ENCODE results near the gene ROBO1.

ROBO1 gene

GRCh38 chr3:78995087-78995486, 772.7 kb downstream of the ROBO1 start:
- no peaks in the 10 kb centered on the region for H3K36me3 ChIP-seq (ENCODE audit: insufficient read depth, low read length)

DNA sequence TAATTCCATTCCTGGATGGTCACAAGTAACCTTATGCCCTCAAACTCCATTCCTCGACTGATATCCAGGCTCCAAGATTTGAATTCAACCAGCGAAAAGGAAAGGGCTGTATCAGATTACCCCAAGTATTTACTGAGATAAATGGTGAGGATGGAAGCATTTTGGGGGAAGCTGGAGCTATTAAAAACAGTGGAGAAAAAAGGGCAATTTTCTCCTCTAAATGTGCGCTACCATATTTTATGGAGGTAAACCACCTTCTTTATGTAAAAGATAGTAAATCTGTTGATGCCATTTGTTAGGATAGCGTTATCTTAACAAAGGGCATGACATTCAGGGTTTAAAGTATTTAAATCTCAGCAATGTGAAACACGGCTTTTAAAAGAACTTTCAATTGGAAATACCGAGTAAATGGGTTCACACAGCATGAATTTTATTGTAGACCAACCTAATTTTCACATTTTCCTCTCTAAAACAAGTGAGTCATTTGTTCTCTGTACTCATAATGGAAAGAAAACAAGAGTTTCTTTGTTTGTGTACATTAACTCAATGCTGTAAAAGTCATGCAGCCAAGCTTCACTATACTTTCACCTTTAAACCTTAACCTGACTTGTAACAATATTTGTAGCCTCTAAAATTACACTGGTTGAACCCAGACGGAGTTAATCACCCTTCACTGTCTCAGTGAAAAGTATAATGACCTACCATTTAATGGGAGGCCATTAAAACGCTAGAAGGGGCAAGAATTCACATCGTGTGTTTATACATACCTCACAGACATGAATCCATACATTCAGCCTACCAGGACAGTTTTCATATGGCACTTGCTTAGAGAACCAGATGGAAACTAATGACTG, 773.4 kb downstream of the ROBO1 start:
- H3K36me3 ChIP-seq (ENCODE audit: insufficient read depth, low read length), result no peaks in the 10 kb centered on the region
- H3K9ac ChIP-seq (ENCODE audit: low read depth, low read length), result no peak overlapping the region
- ATAC-seq (ENCODE audit: insufficient read depth, low read depth) (no peak), DNase-seq (no peak)
- H3K4me3 ChIP-seq (ENCODE audit: low read depth in 1 of 2, low read length in 2 of 2), result no peak overlapping the region
- H3K27ac ChIP-seq (ENCODE audit: low read length), result no peak overlapping the region
- no peaks in the 10 kb centered on the region for H3K9me3 ChIP-seq (ENCODE audit: insufficient read depth, low read length, severe bottlenecking)
- no peaks in the 10 kb centered on the region for H4K20me1 ChIP-seq (ENCODE audit: insufficient read depth, low read length)
- H3K79me2 ChIP-seq (ENCODE audit: insufficient read depth, low read length), result no peaks in the 10 kb centered on the region
- H3K4me1 ChIP-seq (ENCODE audit: insufficient read depth, low read length), result no peaks in the 10 kb centered on the region
- TF ChIP-seq EZH2 (IDR thresholded peaks at IDR 0.05; ENCODE audit: borderline replicate concordance, low read depth, low read length, severe bottlenecking), result no peak
- no peak for TF ChIP-seq CTCF (IDR thresholded peaks at IDR 0.05; ENCODE audit: borderline replicate concordance, extremely low read depth, low read length, poor library complexity, severe bottlenecking)
- H3K27me3 ChIP-seq (ENCODE audit: insufficient read depth, low read length, poor library complexity), result no peaks in the 10 kb centered on the region
- H3K4me2 ChIP-seq (ENCODE audit: insufficient read depth, low read length), result no peak overlapping the region
- H2AFZ ChIP-seq (ENCODE audit: low read depth, low read length), result no peak overlapping the region

More at GRCh38 chr3:78995087-78995486, 772.7 kb downstream of the ROBO1 start:
- Histone ChIP-seq H3K9ac (ENCODE audit: low read depth, low read length) (no peak overlapping the region), H3K4me2 (ENCODE audit: insufficient read depth, low read length) (no peak overlapping the region), H3K27ac (ENCODE audit: low read length) (no peak overlapping the region), H3K4me1 (ENCODE audit: insufficient read depth, low read length) (no peaks in the 10 kb centered on the region), H3K79me2 (ENCODE audit: insufficient read depth, low read length) (no peaks in the 10 kb centered on the region), H2AFZ (ENCODE audit: low read depth, low read length) (no peak overlapping the region), H3K9me3 (ENCODE audit: insufficient read depth, low read length, severe bottlenecking) (no peaks in the 10 kb centered on the region), H3K27me3 (ENCODE audit: insufficient read depth, low read length, poor library complexity) (no peaks in the 10 kb centered on the region), H4K20me1 (ENCODE audit: insufficient read depth, low read length) (no peaks in the 10 kb centered on the region), H3K4me3 (ENCODE audit: low read depth in 1 of 2, low read length in 2 of 2) (no peak overlapping the region)
- TF ChIP-seq CTCF (IDR thresholded peaks at IDR 0.05; ENCODE audit: borderline replicate concordance, extremely low read depth, low read length, poor library complexity, severe bottlenecking) (no peak), EZH2 (IDR thresholded peaks at IDR 0.05; ENCODE audit: borderline replicate concordance, low read depth, low read length, severe bottlenecking) (no peak)
- DNase-seq, result no peak
- ATAC-seq (ENCODE audit: insufficient read depth, low read depth), result no peak

- Histone ChIP-seq H3K9ac (ENCODE audit: low read depth, low read length) (no peak overlapping the region), H3K36me3 (ENCODE audit: insufficient read depth, low read length) (no peaks in the 10 kb centered on the region), H3K27ac (ENCODE audit: low read length) (no peak overlapping the region), H3K4me3 (ENCODE audit: low read depth in 1 of 2, low read length in 2 of 2) (no peak overlapping the region), H3K79me2 (ENCODE audit: insufficient read depth, low read length) (no peaks in the 10 kb centered on the region), H4K20me1 (ENCODE audit: insufficient read depth, low read length) (no peaks in the 10 kb centered on the region), H3K4me1 (ENCODE audit: insufficient read depth, low read length) (no peaks in the 10 kb centered on the region), H2AFZ (ENCODE audit: low read depth, low read length) (no peak overlapping the region), H3K27me3 (ENCODE audit: insufficient read depth, low read length, poor library complexity) (no peaks in the 10 kb centered on the region), H3K9me3 (ENCODE audit: insufficient read depth, low read length, severe bottlenecking) (no peaks in the 10 kb centered on the region), H3K4me2 (ENCODE audit: insufficient read depth, low read length) (no peak overlapping the region)
- no peak for ATAC-seq (ENCODE audit: insufficient read depth, low read depth)
- TF ChIP-seq CTCF (IDR thresholded peaks at IDR 0.05; ENCODE audit: borderline replicate concordance, extremely low read depth, low read length, poor library complexity, severe bottlenecking), result no peak
- no peak for TF ChIP-seq EZH2 (IDR thresholded peaks at IDR 0.05; ENCODE audit: borderline replicate concordance, low read depth, low read length, severe bottlenecking)
- no peak for DNase-seq
Observed at GRCh38 chr3:78993375-78993774, 774.4 kb downstream of the ROBO1 start.
